AG10803 (cell line): ENCODE results near the gene CBX2.

ENCODE experiments used
- DNase-seq: peaks from one replicate; pipeline ENCODE4 v3.0.0; 2010; ENCODE audit warnings: low read depth
- H3K4me3 ChIP-seq: 2 replicates; pipeline ENCODE4 v1.5.1; 2011; ENCODE audit warnings: mild to moderate bottlenecking, low read length, control low read depth
- CTCF ChIP-seq: conservative IDR thresholded peaks from 2 replicates; pipeline ENCODE4 v1.5.1; 2011; ENCODE audit warnings: mild to moderate bottlenecking, low read length, control low read depth, inconsistent platforms

Gene CBX2

GRCh38 chr17:79777894-79778503 lies at the start of gene CBX2:
Gene CBX2, plus strand, starts transcription at chr17:79778148. Its CDS starts 88 bp downstream, at chr17:79778236.
- TF ChIP-seq CTCF = no peak
- peak within 1 kb of the TSS; percentile 52 for H3K4me3 ChIP-seq
- peak; percentile 53 for DNase-seq

DNA sequence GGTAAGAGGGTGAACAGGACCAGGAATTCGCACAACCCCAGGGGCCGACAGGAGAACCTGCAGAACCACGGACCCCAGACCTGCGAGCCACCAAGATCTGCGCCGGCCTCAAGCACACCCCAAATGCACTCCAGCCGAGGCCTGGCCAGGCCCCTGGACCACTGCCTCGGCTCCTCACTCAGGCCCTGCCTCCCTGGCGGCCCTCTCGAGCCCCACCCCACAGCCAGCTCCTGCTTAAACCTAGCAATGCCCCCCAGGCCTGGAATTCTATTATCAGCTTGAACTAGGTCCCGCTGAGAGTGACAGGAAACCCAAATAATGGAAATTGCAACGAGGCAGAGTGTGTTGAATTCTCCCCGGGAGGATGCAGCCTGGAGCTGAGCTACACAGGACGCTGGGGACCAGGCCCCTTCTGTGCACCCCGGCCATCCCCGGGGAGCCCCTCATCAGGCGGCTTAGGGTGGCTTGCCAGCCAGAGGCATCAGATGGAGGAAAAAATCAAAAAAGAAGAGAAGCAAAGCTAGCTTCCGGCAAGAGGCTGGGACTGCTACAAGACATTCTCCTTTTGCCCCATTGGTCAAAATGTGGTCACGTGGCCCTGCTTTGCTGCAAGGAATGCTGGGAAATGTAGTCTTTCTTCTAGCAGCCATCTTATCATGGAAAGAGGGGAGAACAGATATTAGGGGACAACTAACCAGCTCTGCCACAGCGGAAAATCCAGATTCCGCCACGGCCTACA lies 49.6 kb upstream of the CBX2 start:
- H3K4me3 ChIP-seq = peak overlapping the region; percentile 45
- DNase-seq = peak; percentile 87
- no peak for TF ChIP-seq CTCF

GRCh38 chr17:79728908-79729471 lies 49.0 kb upstream of the CBX2 start:
- TF ChIP-seq CTCF = no peak
- no peak for DNase-seq
- no peak overlapping the region for H3K4me3 ChIP-seq

DNA sequence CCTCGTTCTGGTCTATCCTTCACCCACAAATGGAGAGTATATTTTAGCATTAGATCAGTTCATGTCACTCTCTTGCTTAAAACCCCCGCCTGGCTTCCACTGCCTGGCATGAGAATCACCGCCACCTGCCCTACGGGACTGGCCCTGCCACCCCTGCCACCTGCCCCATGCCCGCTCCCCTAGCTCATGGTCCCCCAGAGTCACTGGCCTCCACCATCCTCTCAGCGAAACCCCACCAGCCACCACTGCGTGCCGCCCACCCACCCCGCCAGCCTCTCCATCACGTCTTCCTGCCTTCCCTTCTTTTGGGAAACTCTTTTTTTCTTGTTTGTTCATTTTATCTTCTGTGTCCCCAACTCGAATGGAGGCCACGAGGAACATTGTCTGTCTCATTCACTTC lies 48.2 kb upstream of the CBX2 start:
- no peak for DNase-seq
- no peak for TF ChIP-seq CTCF
- no peak overlapping the region for H3K4me3 ChIP-seq

GRCh38 chr17:79730437-79730768 lies 47.5 kb upstream of the CBX2 start:
- H3K4me3 ChIP-seq = no peak overlapping the region
- DNase-seq = no peak

DNA sequence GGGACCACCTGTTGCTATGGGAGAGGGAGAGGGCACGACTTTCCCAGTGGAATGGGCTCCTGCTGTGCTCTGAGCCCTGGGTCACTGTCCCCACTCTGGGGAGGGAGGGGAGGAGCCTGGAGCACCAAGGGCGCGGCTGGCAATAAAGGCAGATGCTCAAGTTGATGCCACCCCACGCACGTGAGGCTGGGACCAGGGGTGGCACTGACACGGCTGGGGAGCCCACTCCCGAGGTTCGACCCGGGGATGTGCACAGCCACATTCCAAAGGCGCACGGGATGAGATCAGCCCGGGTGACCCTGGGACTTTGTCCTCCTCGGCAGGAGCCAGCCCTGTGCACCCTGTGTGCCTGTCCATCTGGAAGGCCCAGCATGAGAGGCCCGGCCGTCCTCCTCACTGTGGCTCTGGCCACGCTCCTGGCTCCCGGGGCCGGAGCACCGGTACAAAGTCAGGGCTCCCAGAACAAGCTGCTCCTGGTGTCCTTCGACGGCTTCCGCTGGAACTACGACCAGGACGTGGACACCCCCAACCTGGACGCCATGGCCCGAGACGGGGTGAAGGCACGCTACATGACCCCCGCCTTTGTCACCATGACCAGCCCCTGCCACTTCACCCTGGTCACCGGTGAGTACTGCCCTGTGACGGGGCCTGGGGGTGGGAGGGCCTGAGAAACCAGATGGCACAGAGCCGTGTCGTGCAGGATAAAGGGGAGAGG lies 47.0 kb upstream of the CBX2 start, which contains the start of gene ENPP7:
Gene ENPP7, plus strand, starts transcription at position 175 of the 715 bp plus-strand sequence. Its CDS starts 197 bp downstream, at position 372.
- TF ChIP-seq CTCF = no peak

More at GRCh38 chr17:79730437-79730768, 47.5 kb upstream of the CBX2 start:
- no peak for TF ChIP-seq CTCF

More for the DNA sequence above, 47.0 kb upstream of the CBX2 start, which contains the start of gene ENPP7:
- H3K4me3 ChIP-seq = no peak within 1 kb of the TSS
- no peak for DNase-seq
